Activated CD8-positive, alpha-beta T cell treated with anti-CD3 and anti-CD28 coated beads for 36 hours (primary cell): Measurements from ENCODE around the gene USP19. TPM values are rescaled to one million over a fixed set of nuclear protein-coding genes. Genes with fewer than 3 reads are reported as not detected.

Experiments used
- ATAC-seq: fragments of 200-7000 bp; cut with Tn5 transposase; one replicate; pipeline ENCODE4 v1.10.0; 2021; ENCODE audit warnings: mild to moderate bottlenecking, moderate library complexity
- CTCF ChIA-PET: fragments of 350-600 bp; sonication (Branson Sonifier 250); formaldehyde crosslinking; loops from one replicate; lab custom pipeline; 2021; ENCODE audit warnings: antibody characterized with exemption; lab: Charles Lee
- POLR2A ChIA-PET: fragments of 350-600 bp; sonication (Branson Sonifier 250); formaldehyde crosslinking; loops from one replicate; lab custom pipeline; 2021; ENCODE audit warnings: antibody characterized with exemption; lab: Charles Lee
- DNase-seq: peaks from one replicate; pipeline ENCODE4 v3.0.0-alpha.2; 2020
- H3K27ac Mint-ChIP-seq: one replicate; pipeline ENCODE4 v1.8.0; 2021; ENCODE audit warnings: mild to moderate bottlenecking, mixed read lengths
- H3K27me3 Mint-ChIP-seq: one replicate; pipeline ENCODE4 v1.8.0; 2021; ENCODE audit warnings: mixed read lengths
- H3K36me3 Mint-ChIP-seq: one replicate; pipeline ENCODE4 v1.8.0; 2021; ENCODE audit warnings: low read depth, mixed read lengths
- H3K4me1 Mint-ChIP-seq: one replicate; pipeline ENCODE4 v1.8.0; 2021; ENCODE audit warnings: low read depth, mixed read lengths
- H3K4me3 Mint-ChIP-seq: one replicate; pipeline ENCODE4 v1.8.0; 2021; ENCODE audit warnings: mild to moderate bottlenecking, moderate library complexity, mixed read lengths
- H3K9me3 Mint-ChIP-seq: one replicate; pipeline ENCODE4 v1.8.0; 2021; ENCODE audit warnings: mixed read lengths
- CTCF ChIP-seq: fragments of 200-600 bp; IDR thresholded peaks from one replicate; pipeline ENCODE4 v1.8.0; 2022; ENCODE audit warnings: antibody characterized with exemption, mild to moderate bottlenecking
- intact Hi-C: fragments of 100-400 bp; cut with micrococcal nuclease; formaldehyde crosslinking; loops from one replicate; pipeline ENCODE4 v1.10.0; 2022
- total RNA-seq, 2 experiments: library from RNA; stranded (reverse); gene quantifications; one replicate each; pipeline ENCODE4 v1.2.3, GENCODE V29; 2021

The USP19 gene
- 10 to 100 TPM; 41.0 to 41.6 TPM for total RNA-seq

GRCh38 chr3:49120438-49121131, at the start of gene USP19:
Gene USP19 (minus strand): TSS chr3:49120823. CDS start chr3:49119145, 1,678 bp downstream.
- ChIA-PET CTCF (interaction anchor here (0.6 to 2.0 kb wide), 6 partner anchors 16 to 600 kb away, joined by 3 to 16 read pairs (median 4); partner anchors contain the start of genes NDUFAF3, QARS1 and QRICH1), POLR2A (interaction anchor here (0.8 to 2.6 kb wide), 13 partner anchors 10 to 238 kb away, joined by 3 to 29 read pairs (median 5); partner anchors contain the start of genes KLHDC8B, NDUFAF3, QRICH1 and WDR6)
- H3K9me3 Mint-ChIP-seq: no peaks in the 10 kb centered on the region
- peak within 1 kb of the TSS; percentile 87 for H3K4me3 Mint-ChIP-seq
- TF ChIP-seq CTCF: no peak
- DNase-seq: peak; percentile 96
- ATAC-seq: peak; percentile 96
- peaks cover 20% of the 10 kb centered on the region for H3K4me1 Mint-ChIP-seq
- intact Hi-C loops: no loop called here
- peaks cover 16% of the 10 kb centered on the region for H3K36me3 Mint-ChIP-seq
- peak within 1 kb of the TSS; percentile 93 for H3K27ac Mint-ChIP-seq
- H3K27me3 Mint-ChIP-seq: no peaks in the 10 kb centered on the region

GRCh38 chr3:49166752-49167556, 46.3 kb upstream of the USP19 start:
- no peak for TF ChIP-seq CTCF
- H3K4me3 Mint-ChIP-seq: peak overlapping the region; percentile 90
- no peaks in the 10 kb centered on the region for H3K27me3 Mint-ChIP-seq
- no peaks in the 10 kb centered on the region for H3K9me3 Mint-ChIP-seq
- DNase-seq (no peak), ATAC-seq (no peak)
- intact Hi-C loops: no loop called here
- peaks cover 44% of the 10 kb centered on the region for H3K4me1 Mint-ChIP-seq
- ChIA-PET CTCF (interaction anchor here (0.8 to 1.4 kb wide), 2 partner anchors 14 to 282 kb away, joined by 3 to 4 read pairs; no protein-coding TSS in a partner anchor), POLR2A (interaction anchor here (0.8 to 1.1 kb wide), 2 partner anchors 159 to 172 kb away, joined by 3 to 4 read pairs; no protein-coding TSS in a partner anchor)
- H3K36me3 Mint-ChIP-seq: peaks cover 27% of the 10 kb centered on the region
- peak overlapping the region; percentile 93 for H3K27ac Mint-ChIP-seq

DNA sequence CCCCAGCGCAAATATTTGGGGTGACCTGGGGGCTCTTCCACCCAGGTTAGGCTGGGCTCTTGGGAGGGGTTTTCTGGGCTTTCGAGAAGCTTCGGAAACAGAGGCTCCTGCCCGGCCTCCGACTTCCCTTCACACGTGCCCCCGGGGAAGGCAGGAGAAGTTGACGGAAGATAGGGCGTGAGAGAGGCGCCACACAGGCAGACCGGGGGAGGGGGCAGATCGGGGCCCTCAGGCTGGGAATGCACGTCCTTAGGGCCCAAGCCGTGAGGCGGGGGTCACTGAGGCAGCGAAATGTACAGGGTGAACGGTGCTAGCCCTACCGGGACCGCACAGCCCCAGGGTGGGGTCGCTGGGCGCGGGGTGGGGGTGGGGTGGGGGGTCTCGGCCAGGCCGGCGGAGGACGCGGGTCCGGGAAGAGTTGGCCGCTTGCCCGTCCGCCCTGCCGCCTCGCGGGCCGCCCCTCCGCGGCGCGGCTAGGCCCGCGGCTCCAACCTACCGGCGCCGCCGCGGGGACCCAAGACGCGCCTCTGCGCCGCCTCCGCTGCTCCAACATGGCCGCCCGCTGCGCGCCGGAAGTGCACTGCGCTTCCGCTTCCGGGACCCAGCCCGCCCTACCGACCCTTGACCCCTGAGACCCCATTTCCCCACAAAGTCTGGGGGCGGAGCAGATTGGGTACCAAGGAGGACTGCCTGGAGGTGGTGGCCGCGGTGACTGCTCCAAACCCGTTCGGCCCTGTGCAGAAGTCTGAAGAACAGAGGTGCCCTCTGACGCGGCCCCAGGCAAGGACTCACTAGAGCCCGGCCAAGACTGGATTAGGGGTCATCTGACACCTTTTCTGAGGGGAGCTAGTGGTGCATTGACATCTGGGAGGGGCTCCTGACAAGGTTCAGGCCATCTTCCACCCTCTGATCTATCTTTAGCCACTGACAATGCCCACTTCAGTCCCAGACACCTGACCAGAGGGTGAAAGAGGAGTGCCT, 45.4 kb upstream of the USP19 start, which contains the start of gene CCDC71:
TSS of gene CCDC71 (minus strand) at position 561 of the 981 bp plus-strand sequence. CDS start 2,123 bp downstream, outside the sequence.
- Mint-ChIP-seq H3K4me3 (peak within 1 kb of the TSS; percentile 90), H3K36me3 (peaks cover 27% of the 10 kb centered on the region), H3K4me1 (peaks cover 50% of the 10 kb centered on the region), H3K27ac (peak within 1 kb of the TSS; percentile 93), H3K27me3 (no peaks in the 10 kb centered on the region), H3K9me3 (no peaks in the 10 kb centered on the region)
- DNase-seq: peak; percentile 87
- intact Hi-C loops: no loop called here
- peak; percentile 81 for ATAC-seq
- no peak for TF ChIP-seq CTCF
- CTCF ChIA-PET: interaction anchor here (1.1 kb wide), 1 partner anchor 284 kb away, joined by 4 read pairs; no protein-coding TSS in a partner anchor
- POLR2A ChIA-PET: interaction anchor here (0.7 to 1.2 kb wide), 4 partner anchors 31 to 145 kb away, joined by 3 to 4 read pairs (median 3); partner anchors contain the start of gene QRICH1

- ChIA-PET POLR2A (interaction anchor here (0.7 to 1.4 kb wide), 7 partner anchors 9 to 146 kb away, joined by 3 to 5 read pairs (median 3); partner anchors contain the start of genes QRICH1 and USP19), CTCF (interaction anchor here (0.7 to 1.1 kb wide), 4 partner anchors 38 to 285 kb away, joined by 3 to 4 read pairs (median 4); partner anchors contain the start of gene USP19)
- Mint-ChIP-seq H3K4me1 (peaks cover 43% of the 10 kb centered on the region), H3K27me3 (no peaks in the 10 kb centered on the region), H3K4me3 (peak overlapping the region; percentile 90), H3K9me3 (no peaks in the 10 kb centered on the region), H3K36me3 (peaks cover 29% of the 10 kb centered on the region), H3K27ac (peak overlapping the region; percentile 92)
- no peak for TF ChIP-seq CTCF
- ATAC-seq (no peak), DNase-seq (no peak)
- intact Hi-C loops: no loop called here
Observed at GRCh38 chr3:49164983-49165720, 44.5 kb upstream of the USP19 start.
